ENCODE measurements around the gene STAC3. TPM values are rescaled to one million over a fixed set of nuclear protein-coding genes. Genes with fewer than 3 reads are reported as not detected.

STAC3 gene
- polyA plus RNA-seq, 1 donor: 4.0 TPM

GRCh38 chr12:57205931-57206330, 45.1 kb downstream of the STAC3 start:
- Histone ChIP-seq H3K9me3 (ENCODE audit: control insufficient read depth, low read depth, low read length) (no peaks in the 10 kb centered on the region), H3K36me3 (ENCODE audit: control insufficient read depth, insufficient read depth, low read length) (peaks cover 94% of the 10 kb centered on the region), H3K27ac (ENCODE audit: low read length) (no peak overlapping the region), H3K4me3 (ENCODE audit: low read length) (no peak overlapping the region), H3K27me3 (ENCODE audit: control insufficient read depth, insufficient read depth, low read length) (no peaks in the 10 kb centered on the region), H3K4me1 (ENCODE audit: control insufficient read depth, insufficient read depth, low read length) (no peaks in the 10 kb centered on the region)
- no CpG with 5 or more reads among the region's 7 CpGs for WGBS (ENCODE audit: insufficient coverage, low lambda C conversion rate)
- DNase-seq: no peak

GRCh38 chr12:57205186-57205585, 45.8 kb downstream of the STAC3 start:
- WGBS (ENCODE audit: insufficient coverage, low lambda C conversion rate): no CpG with 5 or more reads among the region's 26 CpGs
- Histone ChIP-seq H3K4me3 (ENCODE audit: low read length) (no peak overlapping the region), H3K36me3 (ENCODE audit: control insufficient read depth, insufficient read depth, low read length) (peaks cover 92% of the 10 kb centered on the region), H3K27me3 (ENCODE audit: control insufficient read depth, insufficient read depth, low read length) (no peaks in the 10 kb centered on the region), H3K4me1 (ENCODE audit: control insufficient read depth, insufficient read depth, low read length) (no peaks in the 10 kb centered on the region), H3K27ac (ENCODE audit: low read length) (no peak overlapping the region), H3K9me3 (ENCODE audit: control insufficient read depth, low read depth, low read length) (no peaks in the 10 kb centered on the region)
- no peak for DNase-seq

- Histone ChIP-seq H3K27me3 (ENCODE audit: control insufficient read depth, insufficient read depth, low read length) (no peaks in the 10 kb centered on the region), H3K9me3 (ENCODE audit: control insufficient read depth, low read depth, low read length) (no peaks in the 10 kb centered on the region), H3K36me3 (ENCODE audit: control insufficient read depth, insufficient read depth, low read length) (peaks cover 92% of the 10 kb centered on the region), H3K4me1 (ENCODE audit: control insufficient read depth, insufficient read depth, low read length) (no peaks in the 10 kb centered on the region), H3K27ac (ENCODE audit: low read length) (no peak overlapping the region), H3K4me3 (ENCODE audit: low read length) (no peak overlapping the region)
- no peak for DNase-seq
- no CpG with 5 or more reads among the region's 19 CpGs for WGBS (ENCODE audit: insufficient coverage, low lambda C conversion rate)
Observed at GRCh38 chr12:57204454-57204853, 46.5 kb downstream of the STAC3 start.

GRCh38 chr12:57203791-57204190, 47.2 kb downstream of the STAC3 start:
- Histone ChIP-seq H3K27me3 (ENCODE audit: control insufficient read depth, insufficient read depth, low read length) (no peaks in the 10 kb centered on the region), H3K9me3 (ENCODE audit: control insufficient read depth, low read depth, low read length) (no peaks in the 10 kb centered on the region), H3K4me1 (ENCODE audit: control insufficient read depth, insufficient read depth, low read length) (no peaks in the 10 kb centered on the region), H3K36me3 (ENCODE audit: control insufficient read depth, insufficient read depth, low read length) (peaks cover 92% of the 10 kb centered on the region), H3K27ac (ENCODE audit: low read length) (no peak overlapping the region), H3K4me3 (ENCODE audit: low read length) (no peak overlapping the region)
- WGBS (ENCODE audit: insufficient coverage, low lambda C conversion rate): no CpG with 5 or more reads among the region's 11 CpGs
- DNase-seq: no peak

- Histone ChIP-seq H3K4me3 (ENCODE audit: low read length) (no peak overlapping the region), H3K27ac (ENCODE audit: low read length) (no peak overlapping the region), H3K27me3 (ENCODE audit: control insufficient read depth, insufficient read depth, low read length) (no peaks in the 10 kb centered on the region), H3K36me3 (ENCODE audit: control insufficient read depth, insufficient read depth, low read length) (peaks cover 92% of the 10 kb centered on the region), H3K9me3 (ENCODE audit: control insufficient read depth, low read depth, low read length) (no peaks in the 10 kb centered on the region), H3K4me1 (ENCODE audit: control insufficient read depth, insufficient read depth, low read length) (no peaks in the 10 kb centered on the region)
- no peak for DNase-seq
- 90% methylated on average over 2 of the region's 28 CpGs for WGBS (ENCODE audit: insufficient coverage, low lambda C conversion rate)
Observed at GRCh38 chr12:57203201-57203600, 47.8 kb downstream of the STAC3 start.

GRCh38 chr12:57202321-57202720, 48.7 kb downstream of the STAC3 start:
- Histone ChIP-seq H3K27me3 (ENCODE audit: control insufficient read depth, insufficient read depth, low read length) (no peaks in the 10 kb centered on the region), H3K4me1 (ENCODE audit: control insufficient read depth, insufficient read depth, low read length) (no peaks in the 10 kb centered on the region), H3K4me3 (ENCODE audit: low read length) (no peak overlapping the region), H3K9me3 (ENCODE audit: control insufficient read depth, low read depth, low read length) (no peaks in the 10 kb centered on the region), H3K36me3 (ENCODE audit: control insufficient read depth, insufficient read depth, low read length) (peaks cover 92% of the 10 kb centered on the region), H3K27ac (ENCODE audit: low read length) (no peak overlapping the region)
- no peak for DNase-seq
- no CpG with 5 or more reads among the region's 19 CpGs for WGBS (ENCODE audit: insufficient coverage, low lambda C conversion rate)

- no peak for DNase-seq
- no CpG with 5 or more reads among the region's 16 CpGs for WGBS (ENCODE audit: insufficient coverage, low lambda C conversion rate)
- Histone ChIP-seq H3K4me1 (ENCODE audit: control insufficient read depth, insufficient read depth, low read length) (no peaks in the 10 kb centered on the region), H3K27me3 (ENCODE audit: control insufficient read depth, insufficient read depth, low read length) (no peaks in the 10 kb centered on the region), H3K4me3 (ENCODE audit: low read length) (no peak overlapping the region), H3K36me3 (ENCODE audit: control insufficient read depth, insufficient read depth, low read length) (peaks cover 97% of the 10 kb centered on the region), H3K9me3 (ENCODE audit: control insufficient read depth, low read depth, low read length) (no peaks in the 10 kb centered on the region), H3K27ac (ENCODE audit: low read length) (no peak overlapping the region)
Observed at GRCh38 chr12:57201631-57202030, 49.4 kb downstream of the STAC3 start.

- no peaks in the 10 kb centered on the region for H3K9me3 ChIP-seq (ENCODE audit: control insufficient read depth, low read depth, low read length)
- H3K36me3 ChIP-seq (ENCODE audit: control insufficient read depth, insufficient read depth, low read length): peaks cover 97% of the 10 kb centered on the region
- H3K27me3 ChIP-seq (ENCODE audit: control insufficient read depth, insufficient read depth, low read length): no peaks in the 10 kb centered on the region
- H3K4me1 ChIP-seq (ENCODE audit: control insufficient read depth, insufficient read depth, low read length): no peaks in the 10 kb centered on the region
- H3K27ac ChIP-seq (ENCODE audit: low read length): no peak overlapping the region
- no peak for DNase-seq
- H3K4me3 ChIP-seq (ENCODE audit: low read length): no peak overlapping the region
- no CpG with 5 or more reads among the region's 8 CpGs for WGBS (ENCODE audit: insufficient coverage, low lambda C conversion rate)
Observed at GRCh38 chr12:57201219-57201618, 49.8 kb downstream of the STAC3 start.

- H3K4me3 ChIP-seq (ENCODE audit: low read length): no peak overlapping the region
- no peaks in the 10 kb centered on the region for H3K9me3 ChIP-seq (ENCODE audit: control insufficient read depth, low read depth, low read length)
- no peaks in the 10 kb centered on the region for H3K4me1 ChIP-seq (ENCODE audit: control insufficient read depth, insufficient read depth, low read length)
- no peak for DNase-seq
- no peaks in the 10 kb centered on the region for H3K27me3 ChIP-seq (ENCODE audit: control insufficient read depth, insufficient read depth, low read length)
- no peak overlapping the region for H3K27ac ChIP-seq (ENCODE audit: low read length)
- peaks cover 97% of the 10 kb centered on the region for H3K36me3 ChIP-seq (ENCODE audit: control insufficient read depth, insufficient read depth, low read length)
- WGBS (ENCODE audit: insufficient coverage, low lambda C conversion rate): no CpG with 5 or more reads among the region's 15 CpGs
Observed at GRCh38 chr12:57200497-57200896, 50.5 kb downstream of the STAC3 start.

- no peaks in the 10 kb centered on the region for H3K4me1 ChIP-seq (ENCODE audit: control insufficient read depth, insufficient read depth, low read length)
- H3K9me3 ChIP-seq (ENCODE audit: control insufficient read depth, low read depth, low read length): no peaks in the 10 kb centered on the region
- WGBS (ENCODE audit: insufficient coverage, low lambda C conversion rate): no CpG with 5 or more reads among the region's 15 CpGs
- no peak for DNase-seq
- H3K27ac ChIP-seq (ENCODE audit: low read length): no peak overlapping the region
- peaks cover 98% of the 10 kb centered on the region for H3K36me3 ChIP-seq (ENCODE audit: control insufficient read depth, insufficient read depth, low read length)
- H3K27me3 ChIP-seq (ENCODE audit: control insufficient read depth, insufficient read depth, low read length): no peaks in the 10 kb centered on the region
- H3K4me3 ChIP-seq (ENCODE audit: low read length): no peak overlapping the region
Observed at GRCh38 chr12:57199191-57199590, 51.8 kb downstream of the STAC3 start.

- no CpG with 5 or more reads among the region's 17 CpGs for WGBS (ENCODE audit: insufficient coverage, low lambda C conversion rate)
- no peaks in the 10 kb centered on the region for H3K4me1 ChIP-seq (ENCODE audit: control insufficient read depth, insufficient read depth, low read length)
- H3K27ac ChIP-seq (ENCODE audit: low read length): no peak overlapping the region
- H3K27me3 ChIP-seq (ENCODE audit: control insufficient read depth, insufficient read depth, low read length): no peaks in the 10 kb centered on the region
- no peak overlapping the region for H3K4me3 ChIP-seq (ENCODE audit: low read length)
- H3K9me3 ChIP-seq (ENCODE audit: control insufficient read depth, low read depth, low read length): no peaks in the 10 kb centered on the region
- no peak for DNase-seq
- peaks cover 98% of the 10 kb centered on the region for H3K36me3 ChIP-seq (ENCODE audit: control insufficient read depth, insufficient read depth, low read length)
Observed at GRCh38 chr12:57198329-57198728, 52.7 kb downstream of the STAC3 start.

Data from large intestine (tissue), 3 donors.